Sigmoid colon (tissue), 4 donors: ENCODE results near the gene TIMM21.

Experiments used
- CTCF ChIP-seq, 4 experiments: fragments of 450-650 bp in 3 of 4; fragments of 200-600 bp in 1 of 4; IDR thresholded peaks; one replicate each; pipeline ENCODE4 v1.5.1; 2016 to 2019; ENCODE audit warnings: antibody characterized with exemption in 4 of 4, mild to moderate bottlenecking in 3 of 4, moderate library complexity in 2 of 4
- EP300 ChIP-seq, 4 donors: sonication (generic); formaldehyde crosslinking; IDR thresholded peaks; one replicate each; pipeline ENCODE4 v1.6.1; 2017; ENCODE audit warnings: antibody characterized with exemption in 4 of 4
- POLR2A ChIP-seq, 2 donors: fragments of 450-650 bp; IDR thresholded peaks; one replicate each; pipeline ENCODE4 v1.6.1; 2016; ENCODE audit warnings: antibody characterized with exemption in 2 of 2, mild to moderate bottlenecking in 2 of 2, moderate library complexity in 2 of 2
- POLR2AphosphoS5 ChIP-seq, 4 donors: sonication (generic); formaldehyde crosslinking; IDR thresholded peaks; one replicate each; pipeline ENCODE4 v1.6.1; 2017; ENCODE audit warnings: antibody characterized with exemption in 4 of 4

- TF ChIP-seq CTCF (IDR thresholded peaks at IDR 0.05), result no peak
- TF ChIP-seq POLR2A (IDR thresholded peaks at IDR 0.05), result no peak
- TF ChIP-seq EP300 (IDR thresholded peaks at IDR 0.05), result no peak
- TF ChIP-seq POLR2AphosphoS5 (IDR thresholded peaks at IDR 0.05), result no peak
Measured at GRCh38 chr18:74194691-74195090, 46.4 kb downstream of the TIMM21 start.
